HepG2 (cell line): Measurements from ENCODE around the gene FBXL12. TPM values are rescaled to one million over a fixed set of nuclear protein-coding genes. Genes with fewer than 3 reads are reported as not detected.

Source experiments
- ATF5 ChIP-seq: sonication (generic); formaldehyde crosslinking; IDR thresholded peaks from 2 replicates; pipeline ENCODE4 v1.4.0; 2020; ENCODE audit warnings: mild to moderate bottlenecking, low read depth, missing genetic modification reagents
- ELF3 ChIP-seq: IDR thresholded peaks from 2 replicates; pipeline ENCODE4 v1.6.1; 2016; ENCODE audit warnings: missing genetic modification reagents, missing compliant biosample characterization
- FOXM1 ChIP-seq: sonication (generic); formaldehyde crosslinking; IDR thresholded peaks from 2 replicates; pipeline ENCODE4 v1.5.0; 2020; ENCODE audit warnings: missing genetic modification reagents
- KAT7 ChIP-seq: IDR thresholded peaks from 2 replicates; pipeline ENCODE4 v1.6.1; 2018; ENCODE audit warnings: borderline replicate concordance, missing compliant biosample characterization
- MAFK ChIP-seq, 2 experiments: IDR thresholded peaks in 1 of 2; conservative IDR thresholded peaks in 1 of 2; 2 replicates each; pipeline ENCODE4 v1.6.1; 2011; ENCODE audit warnings: improper control_type of control experiment in 2 of 2, low read length in 2 of 2
- MATR3 ChIP-seq: sonication (generic); formaldehyde crosslinking; IDR thresholded peaks from 2 replicates; pipeline ENCODE4 v1.4.0; 2020; ENCODE audit warnings: missing genetic modification reagents
- MTF1 ChIP-seq: sonication (generic); formaldehyde crosslinking; IDR thresholded peaks from 2 replicates; pipeline ENCODE4 v1.5.0; 2020; ENCODE audit warnings: missing genetic modification reagents
- NFKBIZ ChIP-seq: IDR thresholded peaks from 2 replicates; pipeline ENCODE4 v1.6.1; 2018; ENCODE audit warnings: missing genetic modification reagents, missing compliant biosample characterization
- PAF1 ChIP-seq: IDR thresholded peaks from 2 replicates; pipeline ENCODE4 v1.6.1; 2016; ENCODE audit warnings: missing genetic modification reagents, missing compliant biosample characterization
- POGZ ChIP-seq: sonication (generic); formaldehyde crosslinking; IDR thresholded peaks from 2 replicates; pipeline ENCODE4 v1.4.0; 2020; ENCODE audit warnings: mild to moderate bottlenecking, missing genetic modification reagents
- PPARG ChIP-seq: conservative IDR thresholded peaks from 2 replicates; pipeline ENCODE4 v1.6.1; 2016; ENCODE audit warnings: missing biosample characterization, missing genetic modification reagents
- RFX3 ChIP-seq: IDR thresholded peaks from 2 replicates; pipeline ENCODE4 v1.6.1; 2016; ENCODE audit warnings: missing biosample characterization, missing genetic modification reagents
- TSC22D2 ChIP-seq: sonication (generic); formaldehyde crosslinking; IDR thresholded peaks from 2 replicates; pipeline ENCODE4 v1.5.1; 2020; ENCODE audit warnings: missing genetic modification reagents, mild to moderate bottlenecking, borderline replicate concordance
- U2AF2 ChIP-seq: fragments of 200-400 bp; formaldehyde crosslinking; IDR thresholded peaks from 2 replicates; pipeline ENCODE4 v1.6.1; 2017; ENCODE audit warnings: low read depth, mild to moderate bottlenecking, low read length
- ZNF331 ChIP-seq: sonication (generic); formaldehyde crosslinking; IDR thresholded peaks from 2 replicates; pipeline ENCODE4 v1.4.0; 2020; ENCODE audit warnings: missing genetic modification reagents
- ZNF781 ChIP-seq: sonication (generic); formaldehyde crosslinking; IDR thresholded peaks from 2 replicates; pipeline ENCODE4 v1.5.1; 2020; ENCODE audit warnings: borderline replicate concordance, mild to moderate bottlenecking, missing genetic modification reagents; ENCODE audit errors: not compliant biosample characterization
- ZXDC ChIP-seq: sonication (generic); formaldehyde crosslinking; IDR thresholded peaks from 2 replicates; pipeline ENCODE4 v1.5.0; 2020; ENCODE audit warnings: mild to moderate bottlenecking, missing genetic modification reagents
- polyA plus RNA-seq, 8 experiments: library from polyadenylated mRNA; depleted of rRNA in 3 of 8; stranded (reverse) in 7 of 8; unstranded in 1 of 8; fragments of >200 nt; fragmentation: Illumina TruSeq in 4 of 8; extraction: Trizol in 4 of 8; gene quantifications; 2 replicates each; pipeline versions ENCODE4 v1.2.1 to v1.2.3, GENCODE V29; 2011 to 2016; ENCODE audit warnings: low read depth in 4 of 8, missing spikeins in 1 of 8, mixed read lengths in 1 of 8; ENCODE audit not compliant: insufficient read depth in 1 of 8
- total RNA-seq, 5 experiments: library from RNA; depleted of rRNA; stranded (reverse); fragments of >200 nt; fragmentation: Illumina TruSeq; extraction: Trizol; gene quantifications; 2 replicates each; pipeline ENCODE4 v1.2.3, GENCODE V29; 2016; ENCODE audit warnings: low read depth in 1 of 5
- TF ChIP-seq, protein P1 (sequence below): sonication (generic); formaldehyde crosslinking; IDR thresholded peaks from 2 replicates; pipeline ENCODE4 v1.4.0; 2020; ENCODE audit warnings: missing genetic modification reagents, borderline replicate concordance

Gene FBXL12
- total and polyA plus RNA-seq, 2 of the 13 experiments (the other 11 are each of a cell fraction or from before 2014, with no cell fraction given): 20.4 to 23.1 TPM

GRCh38 chr19:9834726-9835506 is 16.0 kb upstream of the FBXL12 start, which contains the start of gene PIN1 (continued):
- TF ChIP-seq ELF3 (CRISPR knock-in tag) (peak; percentile 14; the same call in 1 of the 2 replicates), MAFK (conservative IDR thresholded peaks at IDR 0.05 in 1 of 2, IDR thresholded peaks at IDR 0.05 in 1 of 2; ENCODE audit: low read length in 2 of 2) (no peak), NFKBIZ (CRISPR knock-in tag) (no peak), ATF5 (CRISPR knock-in tag) (no peak), PPARG (CRISPR knock-in tag) (no peak), U2AF2 (peak; percentile 97), PAF1 (no peak), TSC22D2 (no peak), POGZ (CRISPR knock-in tag) (no peak), FOXM1 (CRISPR knock-in tag) (no peak), ZXDC (CRISPR knock-in tag) (no peak), MTF1 (CRISPR knock-in tag) (no peak), MATR3 (CRISPR knock-in tag) (no peak), KAT7 (no peak), RFX3 (CRISPR knock-in tag) (peak; percentile 98), ZNF781 (CRISPR knock-in tag) (no peak), ZNF331 (no peak)
- TF ChIP-seq, protein P1, sequence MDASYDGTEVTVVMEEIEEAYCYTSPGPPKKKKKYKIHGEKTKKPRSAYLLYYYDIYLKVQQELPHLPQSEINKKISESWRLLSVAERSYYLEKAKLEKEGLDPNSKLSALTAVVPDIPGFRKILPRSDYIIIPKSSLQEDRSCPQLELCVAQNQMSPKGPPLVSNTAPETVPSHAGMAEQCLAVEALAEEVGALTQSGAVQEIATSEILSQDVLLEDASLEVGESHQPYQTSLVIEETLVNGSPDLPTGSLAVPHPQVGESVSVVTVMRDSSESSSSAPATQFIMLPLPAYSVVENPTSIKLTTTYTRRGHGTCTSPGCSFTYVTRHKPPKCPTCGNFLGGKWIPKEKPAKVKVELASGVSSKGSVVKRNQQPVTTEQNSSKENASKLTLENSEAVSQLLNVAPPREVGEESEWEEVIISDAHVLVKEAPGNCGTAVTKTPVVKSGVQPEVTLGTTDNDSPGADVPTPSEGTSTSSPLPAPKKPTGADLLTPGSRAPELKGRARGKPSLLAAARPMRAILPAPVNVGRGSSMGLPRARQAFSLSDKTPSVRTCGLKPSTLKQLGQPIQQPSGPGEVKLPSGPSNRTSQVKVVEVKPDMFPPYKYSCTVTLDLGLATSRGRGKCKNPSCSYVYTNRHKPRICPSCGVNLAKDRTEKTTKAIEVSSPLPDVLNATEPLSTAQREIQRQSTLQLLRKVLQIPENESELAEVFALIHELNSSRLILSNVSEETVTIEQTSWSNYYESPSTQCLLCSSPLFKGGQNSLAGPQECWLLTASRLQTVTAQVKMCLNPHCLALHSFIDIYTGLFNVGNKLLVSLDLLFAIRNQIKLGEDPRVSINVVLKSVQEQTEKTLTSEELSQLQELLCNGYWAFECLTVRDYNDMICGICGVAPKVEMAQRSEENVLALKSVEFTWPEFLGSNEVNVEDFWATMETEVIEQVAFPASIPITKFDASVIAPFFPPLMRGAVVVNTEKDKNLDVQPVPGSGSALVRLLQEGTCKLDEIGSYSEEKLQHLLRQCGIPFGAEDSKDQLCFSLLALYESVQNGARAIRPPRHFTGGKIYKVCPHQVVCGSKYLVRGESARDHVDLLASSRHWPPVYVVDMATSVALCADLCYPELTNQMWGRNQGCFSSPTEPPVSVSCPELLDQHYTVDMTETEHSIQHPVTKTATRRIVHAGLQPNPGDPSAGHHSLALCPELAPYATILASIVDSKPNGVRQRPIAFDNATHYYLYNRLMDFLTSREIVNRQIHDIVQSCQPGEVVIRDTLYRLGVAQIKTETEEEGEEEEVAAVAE: no peak
